PFSK-1 (cell line): ENCODE results near the gene CPSF3.

Experiments
- FOXP2 ChIP-seq: optimal IDR thresholded peaks from 2 replicates; pipeline ENCODE3; 2011; ENCODE audit warnings: borderline replicate concordance, control low read depth, inconsistent platforms; ENCODE audit not compliant: insufficient read depth; ENCODE audit errors: extremely low read length, extremely low read depth
- POLR2AphosphoS5 ChIP-seq: IDR thresholded peaks from 2 replicates; pipeline ENCODE4 v1.6.1; 2012; ENCODE audit warnings: low read depth, mild to moderate bottlenecking, control low read depth, low read length, moderate library complexity
- REST ChIP-seq, 2 experiments: IDR thresholded peaks; 2 replicates each; pipeline versions ENCODE4 v1.6.1 to v1.8.0; 2011 to 2012; ENCODE audit warnings: low read depth in 2 of 2, low read length in 2 of 2, control low read depth in 1 of 2, inconsistent platforms in 1 of 2, mild to moderate bottlenecking in 1 of 2, moderate library complexity in 1 of 2; ENCODE audit not compliant: insufficient read depth in 1 of 2
- SIN3A ChIP-seq: IDR thresholded peaks from 2 replicates; pipeline ENCODE4 v1.6.1; 2012; ENCODE audit warnings: mild to moderate bottlenecking, low read length, moderate library complexity, borderline replicate concordance; ENCODE audit not compliant: insufficient read depth
- TAF1 ChIP-seq: IDR thresholded peaks from 2 replicates; pipeline ENCODE4 v1.6.1; 2012; ENCODE audit warnings: low read length, control low read depth, borderline replicate concordance; ENCODE audit not compliant: insufficient read depth

Gene CPSF3

GRCh38 chr2:9472511-9472910, 49.1 kb downstream of the CPSF3 start:
- TF ChIP-seq SIN3A = no peak
- TF ChIP-seq REST (IDR thresholded peaks at IDR 0.05; ENCODE audit: insufficient read depth in 1 of 2, low read depth in 2 of 2, low read length in 2 of 2) = no peak
- no peak for TF ChIP-seq TAF1
- TF ChIP-seq POLR2AphosphoS5 = no peak
- TF ChIP-seq FOXP2 = no peak

DNA sequence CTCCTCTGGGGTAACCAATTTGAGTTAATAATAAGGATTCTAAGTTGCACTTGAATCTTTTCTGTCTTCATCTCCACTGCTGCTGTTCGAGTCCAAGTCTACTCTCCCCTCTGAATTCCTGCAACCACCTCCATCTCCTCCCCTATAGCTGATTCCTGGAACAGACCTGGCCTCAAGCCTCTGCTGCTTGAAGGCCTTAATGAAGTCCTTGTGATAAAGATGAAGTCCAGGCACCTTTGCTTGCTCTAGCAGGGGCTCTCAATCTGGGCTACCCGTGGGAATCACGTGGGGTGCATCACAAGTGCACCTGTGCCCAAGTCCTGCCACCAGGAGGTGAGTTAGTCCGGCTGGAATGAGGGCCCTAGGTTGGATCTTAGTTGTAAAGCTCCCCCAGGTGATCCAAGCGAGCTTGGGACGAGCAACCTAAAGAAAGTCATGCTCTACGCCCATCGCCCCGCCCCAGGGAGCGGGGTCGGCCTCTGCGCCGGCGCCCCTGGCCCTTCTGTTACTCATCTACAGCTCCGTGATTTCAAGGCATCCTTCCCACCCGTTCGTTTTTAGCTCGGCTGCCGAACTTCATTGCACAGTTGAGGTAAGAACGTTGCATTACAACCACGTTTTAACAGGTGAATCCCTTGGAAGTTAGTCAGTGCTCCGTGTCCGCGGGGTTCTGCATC, 50.0 kb downstream of the CPSF3 start:
- TF ChIP-seq FOXP2 = no peak

GRCh38 chr2:9473985-9474360, 50.5 kb downstream of the CPSF3 start:
- TF ChIP-seq SIN3A (no peak), REST (IDR thresholded peaks at IDR 0.05; ENCODE audit: insufficient read depth in 1 of 2, low read depth in 2 of 2, low read length in 2 of 2) (no peak), TAF1 (no peak), FOXP2 (no peak), POLR2AphosphoS5 (no peak)

- TF ChIP-seq POLR2AphosphoS5 (no peak), SIN3A (no peak), TAF1 (no peak), FOXP2 (no peak), REST (IDR thresholded peaks at IDR 0.05; ENCODE audit: insufficient read depth in 1 of 2, low read depth in 2 of 2, low read length in 2 of 2) (no peak)
These were observed 51.1 kb downstream of the CPSF3 start, which contains the start of gene IAH1 for GRCh38 chr2:9474361-9475057. Gene IAH1 (plus strand): TSS chr2:9474551. CDS start chr2:9474567, 16 bp downstream.

- TF ChIP-seq TAF1 = no peak
- no peak for TF ChIP-seq REST (IDR thresholded peaks at IDR 0.05; ENCODE audit: insufficient read depth in 1 of 2, low read depth in 2 of 2, low read length in 2 of 2)
- TF ChIP-seq FOXP2 = no peak
- no peak for TF ChIP-seq POLR2AphosphoS5
These were observed 54.5 kb downstream of the CPSF3 start for GRCh38 chr2:9477914-9478313.
